IMR-90 (cell line): Measurements from ENCODE around the gene RBM39. TPM values are rescaled to one million over a fixed set of nuclear protein-coding genes. Genes with fewer than 3 reads are reported as not detected.

ENCODE experiments used
- ATAC-seq: fragments of 200-7000 bp; cut with Tn5 transposase; 2 replicates; pipeline ENCODE4 v1.9.1; 2020; ENCODE audit warnings: low read depth, mild to moderate bottlenecking, moderate library complexity
- BruUV-seq: library from RNA; stranded (reverse); fragments of 400-500 nt; replicated peaks from 2 replicates; lab custom pipeline; 2021; lab: Mats Ljungman, UMichigan
- CTCF ChIA-PET: fragments of 300-600 bp; formaldehyde crosslinking; extraction: SDS; loops from one replicate; lab custom pipeline; 2021; ENCODE audit warnings: antibody characterized with exemption; lab: Yijun Ruan, JAX
- POLR2A ChIA-PET: fragments of 300-600 bp; sonication (Branson Sonifier 250); formaldehyde crosslinking; loops from one replicate; lab custom pipeline; 2022; ENCODE audit warnings: antibody characterized with exemption; ENCODE audit not compliant: unreplicated experiment; lab: Charles Lee
- DNase-seq: peaks from one replicate; pipeline ENCODE4 v3.0.0; 2013
- H2AFZ ChIP-seq: replicated peaks from 2 replicates; pipeline ENCODE3; 2013; ENCODE audit warnings: low read length, mild to moderate bottlenecking; ENCODE audit not compliant: poor library complexity
- H2AK5ac ChIP-seq: 2 replicates; pipeline ENCODE4 v1.6.1; 2013; ENCODE audit warnings: low read depth, low read length, inconsistent platforms
- H2AK9ac ChIP-seq: replicated peaks from 2 replicates; pipeline ENCODE3; 2013; ENCODE audit warnings: mild to moderate bottlenecking, low read depth, low read length, moderate library complexity; ENCODE audit not compliant: poor library complexity
- H2BK120ac ChIP-seq: 2 replicates; pipeline ENCODE4 v1.6.1; 2013; ENCODE audit warnings: low read depth, low read length, inconsistent platforms
- H2BK15ac ChIP-seq: 3 replicates; pipeline ENCODE4 v1.6.1; 2013; ENCODE audit warnings: low read depth, low read length, inconsistent platforms
- H2BK20ac ChIP-seq: 2 replicates; pipeline ENCODE4 v1.6.1; 2013; ENCODE audit warnings: low read depth, mild to moderate bottlenecking, inconsistent platforms, low read length, moderate library complexity
- H2BK5ac ChIP-seq: 2 replicates; pipeline ENCODE4 v1.6.1; 2013; ENCODE audit warnings: mild to moderate bottlenecking, low read depth, low read length, inconsistent platforms; ENCODE audit not compliant: poor library complexity, severe bottlenecking
- H3K14ac ChIP-seq: replicated peaks from 2 replicates; pipeline ENCODE4 v1.6.1; 2013; ENCODE audit warnings: low read depth, low read length, inconsistent platforms
- H3K18ac ChIP-seq: 2 replicates; pipeline ENCODE4 v1.6.1; 2013; ENCODE audit warnings: low read depth, low read length, control low read depth
- H3K23ac ChIP-seq: 2 replicates; pipeline ENCODE4 v1.6.1; 2013; ENCODE audit warnings: low read depth, low read length, inconsistent platforms
- H3K27ac ChIP-seq: 2 replicates; pipeline ENCODE4 v1.5.1; 2013; ENCODE audit warnings: mild to moderate bottlenecking, control low read depth, low read length; ENCODE audit not compliant: insufficient read depth
- H3K27me3 ChIP-seq: 2 replicates; pipeline ENCODE4 v1.6.1; 2013; ENCODE audit warnings: low read length; ENCODE audit not compliant: control insufficient read depth, insufficient read depth
- H3K36me3 ChIP-seq: 2 replicates; pipeline ENCODE4 v1.6.1; 2013; ENCODE audit warnings: low read length, mixed read lengths; ENCODE audit not compliant: control insufficient read depth, insufficient read depth
- H3K4ac ChIP-seq: 2 replicates; pipeline ENCODE4 v1.6.1; 2013; ENCODE audit warnings: low read depth, low read length, inconsistent platforms
- H3K4me1 ChIP-seq: 2 replicates; pipeline ENCODE4 v1.6.1; 2013; ENCODE audit warnings: low read length, mixed read lengths; ENCODE audit not compliant: control insufficient read depth, insufficient read depth
- H3K4me2 ChIP-seq: 2 replicates; pipeline ENCODE4 v1.6.1; 2013; ENCODE audit warnings: low read depth, mild to moderate bottlenecking, control low read depth, low read length, moderate library complexity
- H3K4me3 ChIP-seq: 2 replicates; pipeline ENCODE4 v1.5.1; 2013; ENCODE audit warnings: low read depth, mild to moderate bottlenecking, control low read depth, low read length, moderate library complexity; ENCODE audit not compliant: insufficient read depth
- H3K56ac ChIP-seq: 2 replicates; pipeline ENCODE4 v1.6.1; 2013; ENCODE audit warnings: low read length, inconsistent platforms; ENCODE audit not compliant: insufficient read depth; ENCODE audit errors: extremely low read depth
- H3K79me1 ChIP-seq, 2 experiments: 2 replicates each; pipeline ENCODE4 v1.6.1; 2013; ENCODE audit warnings: low read length in 2 of 2, inconsistent platforms in 1 of 2, low read depth in 1 of 2
- H3K9ac ChIP-seq: 2 replicates; pipeline ENCODE4 v1.6.1; 2013; ENCODE audit warnings: low read depth, low read length, control low read depth
- H3K9me1 ChIP-seq: 2 replicates; pipeline ENCODE4 v1.6.1; 2013; ENCODE audit warnings: low read length, inconsistent platforms; ENCODE audit not compliant: insufficient read depth
- H3K9me3 ChIP-seq: 2 replicates; pipeline ENCODE4 v1.6.1; 2013; ENCODE audit warnings: low read length; ENCODE audit not compliant: control insufficient read depth, insufficient read depth
- H4K20me1 ChIP-seq: 2 replicates; pipeline ENCODE4 v1.6.1; 2013; ENCODE audit warnings: low read length, inconsistent platforms; ENCODE audit not compliant: insufficient read depth
- H4K5ac ChIP-seq: 2 replicates; pipeline ENCODE4 v1.6.1; 2013; ENCODE audit warnings: mild to moderate bottlenecking, low read depth, low read length, control low read depth
- H4K8ac ChIP-seq, 2 experiments: 2 replicates each; pipeline ENCODE4 v1.6.1; 2013; ENCODE audit warnings: low read depth in 2 of 2, low read length in 2 of 2, control low read depth in 1 of 2, inconsistent platforms in 1 of 2
- H4K91ac ChIP-seq: 2 replicates; pipeline ENCODE4 v1.6.1; 2013; ENCODE audit warnings: low read depth, low read length, inconsistent platforms; ENCODE audit not compliant: insufficient read depth
- CEBPB ChIP-seq: IDR thresholded peaks from 2 replicates; pipeline ENCODE4 v1.6.1; 2012; ENCODE audit warnings: low read depth, low read length, improper control_type of control experiment
- CHD1 ChIP-seq: IDR thresholded peaks from 2 replicates; pipeline ENCODE4 v1.6.1; 2012; ENCODE audit warnings: low read depth, low read length, improper control_type of control experiment
- CTCF ChIP-seq: conservative IDR thresholded peaks from 2 replicates; pipeline ENCODE4 v1.5.1; 2012; ENCODE audit warnings: mild to moderate bottlenecking, low read depth, low read length, improper control_type of control experiment
- ELK1 ChIP-seq: fragments of 150-350 bp; IDR thresholded peaks from 2 replicates; pipeline ENCODE4 v1.6.1; 2016; ENCODE audit warnings: low read depth, mild to moderate bottlenecking, low read length, moderate library complexity, borderline replicate concordance
- FOS ChIP-seq: fragments of 150-350 bp; IDR thresholded peaks from 2 replicates; pipeline ENCODE4 v1.6.1; 2016; ENCODE audit warnings: low read depth, low read length
- NFE2L2 ChIP-seq: fragments of 150-350 bp; IDR thresholded peaks from 2 replicates; pipeline ENCODE4 v1.6.1; 2016; ENCODE audit warnings: low read depth, mild to moderate bottlenecking, low read length
- POLR2A ChIP-seq: IDR thresholded peaks from 2 replicates; pipeline ENCODE4 v1.6.1; 2012; ENCODE audit warnings: mild to moderate bottlenecking, low read depth, low read length
- RCOR1 ChIP-seq: IDR thresholded peaks from 2 replicates; pipeline ENCODE4 v1.6.1; 2012; ENCODE audit warnings: mild to moderate bottlenecking, low read length, improper control_type of control experiment; ENCODE audit not compliant: insufficient replicate concordance
- RFX5 ChIP-seq: IDR thresholded peaks from 2 replicates; pipeline ENCODE4 v1.8.0; 2012; ENCODE audit warnings: low read depth, mild to moderate bottlenecking, low read length, moderate library complexity
- SMC3 ChIP-seq: fragments of 150-350 bp; IDR thresholded peaks from 2 replicates; pipeline ENCODE4 v1.6.1; 2016; ENCODE audit warnings: low read depth, mild to moderate bottlenecking, antibody characterized with exemption, low read length, moderate library complexity
- USF2 ChIP-seq: fragments of 150-350 bp; IDR thresholded peaks from 2 replicates; pipeline ENCODE4 v1.6.1; 2017; ENCODE audit warnings: mild to moderate bottlenecking, antibody characterized with exemption, low read length, low read depth
- WGBS, 2 experiments: methylation state at CpG; one replicate each; pipeline versions ENCODE4 v1.1.5 to v1.1.7; 2013; ENCODE audit warnings: missing lambda C conversion rate in 2 of 2; ENCODE audit not compliant: insufficient read length in 1 of 2; ENCODE audit errors: extremely low coverage in 2 of 2; 5-methylcytosine and 5-hydroxymethylcytosine counted together
- dilution Hi-C: fragments of 300-500 bp; cut with HindIII; formaldehyde crosslinking; loops from one replicate; pipeline ENCODE4 v1.14.3; 2018; ENCODE audit warnings: low sequenced_read_pairs; ENCODE audit not compliant: unreplicated experiment
- in situ Hi-C: fragments of 300-500 bp; cut with MboI; formaldehyde crosslinking; loops from 3 replicates; pipeline ENCODE4 v1.14.3; 2019; ENCODE audit warnings: low sequenced_read_pairs, inconsistent platforms, mixed read lengths
- intact Hi-C: fragments of 100-400 bp; cut with micrococcal nuclease; formaldehyde crosslinking; loops from 2 replicates; pipeline ENCODE4 v1.10.0; 2022
- polyA plus RNA-seq, 3 experiments: library from polyadenylated mRNA; depleted of rRNA; stranded (reverse); fragments of >200 nt; gene quantifications; 2 replicates each; pipeline ENCODE4 v1.2.3, GENCODE V29; 2012; ENCODE audit warnings: low replicate concordance in 1 of 3
- total RNA-seq: library from RNA; depleted of rRNA; stranded (reverse); fragments of >200 nt; gene quantifications from 2 replicates; pipeline ENCODE4 v1.2.3, GENCODE V29; 2012

Gene RBM39
- total and polyA plus RNA-seq, 2 of the 4 experiments (the other 2 are of a cell fraction): 106 to 166 TPM

- Histone ChIP-seq H3K36me3 (peaks cover 68% of the 10 kb centered on the region), H4K8ac (no peak overlapping the region), H2BK5ac (no peak overlapping the region), H2BK120ac (no peak overlapping the region), H3K27me3 (no peaks in the 10 kb centered on the region), H4K91ac (no peak overlapping the region), H4K5ac (no peak overlapping the region), H2AK9ac (no peak overlapping the region), H3K4ac (no peak overlapping the region), H3K27ac (no peak overlapping the region), H3K23ac (no peak overlapping the region), H3K14ac (no peak overlapping the region), H3K4me1 (no peaks in the 10 kb centered on the region), H3K9ac (no peak overlapping the region), H3K4me2 (no peak overlapping the region), H2BK20ac (no peak overlapping the region), H4K20me1 (peaks cover 75% of the 10 kb centered on the region), H2AFZ (no peak overlapping the region), H3K4me3 (no peak overlapping the region), H3K18ac (no peak overlapping the region), H2BK15ac (no peak overlapping the region), H3K9me1 (no peaks in the 10 kb centered on the region), H3K79me1 (peaks cover 14 to 51% of the 10 kb centered on the region in 2 experiments), H2AK5ac (no peak overlapping the region), H3K9me3 (no peaks in the 10 kb centered on the region), H3K56ac (no peak overlapping the region)
- WGBS, 2 experiments: no CpG with 5 or more reads among the region's 6 CpGs
- ATAC-seq (no peak), DNase-seq (no peak)
- POLR2A ChIA-PET: no interaction called here
- TSS peak; percentile 3 for BruUV-seq
- CTCF ChIA-PET: interaction anchor here (1.1 kb wide), 1 partner anchor 11 kb away, joined by 3 read pairs; no protein-coding TSS in a partner anchor
- intact Hi-C loops (no loop called here), in situ Hi-C loops (no loop called here), dilution Hi-C loops (no loop called here)
- TF ChIP-seq POLR2A (no peak), USF2 (no peak), RCOR1 (no peak), FOS (no peak), CTCF (no peak), CEBPB (no peak), SMC3 (no peak), NFE2L2 (no peak), CHD1 (no peak), ELK1 (no peak), RFX5 (no peak)
These were observed 31.0 kb downstream of the RBM39 start for GRCh38 chr20:35710884-35711587.
